Bronchial epithelial cell (primary cell): ENCODE data around the gene FABP3. TPM values are rescaled to one million over a fixed set of nuclear protein-coding genes. Genes with fewer than 3 reads are reported as not detected.
A peak's percentile ranks its signal among the peaks of the same experiment; 100 is the strongest.

Source experiments
- DNase-seq: peaks from one replicate; pipeline ENCODE4 v3.0.0-alpha.2; 2010; ENCODE audit warnings: low read depth
- FAIRE-seq: peaks from 2 replicates; lab custom pipeline; 2011; peaks lifted over from hg19 to GRCh38; lab: Jason Lieb, UNC
- H3K27me3 ChIP-seq: 2 replicates; pipeline ENCODE4 v1.5.1; 2011; ENCODE audit warnings: low read length; ENCODE audit not compliant: control insufficient read depth, insufficient read depth
- H3K36me3 ChIP-seq: 2 replicates; pipeline ENCODE4 v1.5.1; 2011; ENCODE audit warnings: low read length; ENCODE audit not compliant: control insufficient read depth, insufficient read depth
- H3K4me3 ChIP-seq: 2 replicates; pipeline ENCODE4 v1.5.1; 2011; ENCODE audit warnings: mild to moderate bottlenecking, low read depth, low read length, control low read depth
- CTCF ChIP-seq: IDR thresholded peaks from 2 replicates; pipeline ENCODE4 v1.5.1; 2011; ENCODE audit warnings: mild to moderate bottlenecking, moderate library complexity, low read length, control low read depth, inconsistent platforms; ENCODE audit not compliant: insufficient read depth, severe bottlenecking
- total RNA-seq: library from RNA; depleted of rRNA; stranded (reverse); fragments of >200 nt; gene quantifications from 2 replicates; pipeline ENCODE4 v1.2.1, GENCODE V29; 2014

FABP3 gene
- total RNA-seq, 1 donor from 2014 or later = 0.79 TPM

- peak; percentile 79 for DNase-seq
- Histone ChIP-seq H3K36me3 (peaks cover 13% of the 10 kb centered on the region), H3K4me3 (no peak overlapping the region), H3K27me3 (no peaks in the 10 kb centered on the region)
- no peak for TF ChIP-seq CTCF
- peak; percentile 60 for FAIRE-seq
Measured at GRCh38 chr1:31416101-31416736, 43.3 kb upstream of the FABP3 start.

- FAIRE-seq (peak; percentile 55), DNase-seq (peak; percentile 54)
- no peak for TF ChIP-seq CTCF
- Histone ChIP-seq H3K36me3 (peaks cover 13% of the 10 kb centered on the region), H3K4me3 (no peak overlapping the region), H3K27me3 (no peaks in the 10 kb centered on the region)
Measured at GRCh38 chr1:31415658-31416057, 42.8 kb upstream of the FABP3 start.

GRCh38 chr1:31414980-31415370 lies 42.1 kb upstream of the FABP3 start:
- Histone ChIP-seq H3K4me3 (peak overlapping the region; percentile 78), H3K36me3 (peaks cover 13% of the 10 kb centered on the region), H3K27me3 (no peaks in the 10 kb centered on the region)
- no peak for TF ChIP-seq CTCF
- DNase-seq (peak; percentile 62), FAIRE-seq (peak; percentile 97)

- Histone ChIP-seq H3K36me3 (peaks cover 9% of the 10 kb centered on the region), H3K4me3 (peak overlapping the region; percentile 78), H3K27me3 (no peaks in the 10 kb centered on the region)
- DNase-seq = no peak
- TF ChIP-seq CTCF = no peak
- peak; percentile 32 for FAIRE-seq
Measured at GRCh38 chr1:31413405-31414001, 40.6 kb upstream of the FABP3 start.

GRCh38 chr1:31412732-31413404 lies 40.0 kb upstream of the FABP3 start, which contains the start of gene SERINC2:
SERINC2 (plus strand) TSS chr1:31413213; CDS start chr1:31413266, 53 bp downstream.
- Histone ChIP-seq H3K27me3 (no peaks in the 10 kb centered on the region), H3K4me3 (peak within 1 kb of the TSS; percentile 78), H3K36me3 (peaks cover 8% of the 10 kb centered on the region)
- TF ChIP-seq CTCF = no peak
- FAIRE-seq (no peak), DNase-seq (no peak)
